Peyer's patch (tissue), 4 donors: ENCODE data around the gene NOC4L. TPM values are rescaled to one million over a fixed set of nuclear protein-coding genes. Genes with fewer than 3 reads are reported as not detected.

Experiments
- DNase-seq, 3 donors: peaks; one replicate each; pipeline ENCODE4 v3.0.0-alpha.2; 2017 to 2019
- H3K27ac ChIP-seq, 4 donors: fragments of 200-600 bp; sonication (generic); one replicate each; pipeline ENCODE4 v1.5.1; 2016 to 2019
- H3K27me3 ChIP-seq, 2 donors: fragments of 200-600 bp; sonication (generic); one replicate each; pipeline ENCODE4 v1.5.1; 2019
- H3K36me3 ChIP-seq, 3 donors: fragments of 200-600 bp; sonication (generic); one replicate each; pipeline ENCODE4 v1.5.1; 2016 to 2019
- H3K4me1 ChIP-seq, 4 donors: fragments of 200-600 bp; sonication (generic); one replicate each; pipeline ENCODE4 v1.5.1; 2016 to 2019
- H3K4me3 ChIP-seq, 4 donors: fragments of 200-600 bp; sonication (generic); 1 replicate in 3 of 4; 2 replicates in 1 of 4; pipeline ENCODE4 v1.5.1; 2016 to 2019; ENCODE audit warnings: mild to moderate bottlenecking in 1 of 4
- H3K9me3 ChIP-seq, 4 donors: fragments of 200-600 bp; sonication (generic); one replicate each; pipeline ENCODE4 v1.5.1; 2016 to 2019; ENCODE audit warnings: mild to moderate bottlenecking in 1 of 4
- CTCF ChIP-seq, 6 experiments: fragments of 450-650 bp in 4 of 6; fragments of 200-600 bp in 2 of 6; sonication (generic) in 1 of 6; IDR thresholded peaks; one replicate each; pipeline ENCODE4 v1.5.1; 2017 to 2019; ENCODE audit warnings: antibody characterized with exemption in 6 of 6, mild to moderate bottlenecking in 3 of 6, moderate library complexity in 1 of 6
- POLR2A ChIP-seq, 2 donors: fragments of 450-650 bp; IDR thresholded peaks; one replicate each; pipeline ENCODE4 v1.5.1; 2017; ENCODE audit warnings: antibody characterized with exemption in 2 of 2, mild to moderate bottlenecking in 2 of 2, moderate library complexity in 2 of 2
- total RNA-seq, 4 donors: library from RNA; depleted of rRNA; stranded (reverse); fragments of >200 nt; gene quantifications; one replicate each; pipeline ENCODE4 v1.1.0, GENCODE V29; 2016

The NOC4L gene
- total RNA-seq, 4 donors from 2014 or later, result 8.9 to 47.0 (median 12.2) TPM

- no peak for TF ChIP-seq CTCF (IDR thresholded peaks at IDR 0.05)
- TF ChIP-seq POLR2A (IDR thresholded peaks at IDR 0.05), result no peak
- H3K9me3 ChIP-seq, result no peaks in the 10 kb centered on the region
- no peak for DNase-seq
- peaks cover 0 to 55% (median 0%) of the 10 kb centered on the region in 3 donors for H3K36me3 ChIP-seq
- no peaks in the 10 kb centered on the region for H3K4me1 ChIP-seq
- no peaks in the 10 kb centered on the region for H3K27me3 ChIP-seq
- H3K4me3 ChIP-seq, result no peak overlapping the region
- no peak overlapping the region for H3K27ac ChIP-seq
Measured at GRCh38 chr12:132125736-132126135, 18.5 kb upstream of the NOC4L start.

- no peak for TF ChIP-seq CTCF (IDR thresholded peaks at IDR 0.05)
- H3K36me3 ChIP-seq, result peaks cover 0 to 42% (median 0%) of the 10 kb centered on the region in 3 donors
Measured at GRCh38 chr12:132127041-132127440, 17.2 kb upstream of the NOC4L start.

GRCh38 chr12:132129007-132129406, 15.2 kb upstream of the NOC4L start:
- Histone ChIP-seq H3K36me3 (peaks cover 0 to 32% (median 0%) of the 10 kb centered on the region in 3 donors), H3K4me3 (no peak overlapping the region), H3K9me3 (no peaks in the 10 kb centered on the region), H3K27me3 (no peaks in the 10 kb centered on the region), H3K27ac (no peak overlapping the region), H3K4me1 (no peaks in the 10 kb centered on the region)
- no peak for DNase-seq
- TF ChIP-seq POLR2A (IDR thresholded peaks at IDR 0.05), result no peak

More at GRCh38 chr12:132127041-132127440, 17.2 kb upstream of the NOC4L start:
- Histone ChIP-seq H3K4me3 (no peak overlapping the region), H3K27me3 (no peaks in the 10 kb centered on the region), H3K9me3 (no peaks in the 10 kb centered on the region), H3K4me1 (no peaks in the 10 kb centered on the region), H3K27ac (no peak overlapping the region)
- no peak for DNase-seq

- H3K27ac ChIP-seq, result no peak overlapping the region
- H3K4me3 ChIP-seq, result no peak overlapping the region
- no peaks in the 10 kb centered on the region for H3K4me1 ChIP-seq
- no peaks in the 10 kb centered on the region for H3K27me3 ChIP-seq
- TF ChIP-seq CTCF (IDR thresholded peaks at IDR 0.05), result no peak
- TF ChIP-seq POLR2A (IDR thresholded peaks at IDR 0.05), result no peak
- H3K36me3 ChIP-seq, result peaks cover 0 to 21% (median 0%) of the 10 kb centered on the region in 3 donors
- no peaks in the 10 kb centered on the region for H3K9me3 ChIP-seq
- DNase-seq, result no peak
Measured at GRCh38 chr12:132130690-132131089, 13.6 kb upstream of the NOC4L start.

- H3K27me3 ChIP-seq, result no peaks in the 10 kb centered on the region
- H3K36me3 ChIP-seq, result peaks cover 0 to 18% (median 0%) of the 10 kb centered on the region in 3 donors
- no peak overlapping the region for H3K27ac ChIP-seq
- H3K9me3 ChIP-seq, result no peaks in the 10 kb centered on the region
- TF ChIP-seq CTCF (IDR thresholded peaks at IDR 0.05) (no peak), POLR2A (IDR thresholded peaks at IDR 0.05) (no peak)
- no peak overlapping the region for H3K4me3 ChIP-seq
- no peaks in the 10 kb centered on the region for H3K4me1 ChIP-seq
- DNase-seq, result no peak
Measured at GRCh38 chr12:132131229-132131628, 13.0 kb upstream of the NOC4L start.

- H3K4me3 ChIP-seq, result no peak overlapping the region
- no peaks in the 10 kb centered on the region for H3K4me1 ChIP-seq
- no peaks in the 10 kb centered on the region for H3K9me3 ChIP-seq
- H3K27me3 ChIP-seq, result no peaks in the 10 kb centered on the region
- H3K36me3 ChIP-seq, result peaks cover 0 to 11% (median 0%) of the 10 kb centered on the region in 3 donors
- H3K27ac ChIP-seq, result no peak overlapping the region
- no peak for TF ChIP-seq CTCF (IDR thresholded peaks at IDR 0.05)
- no peak for TF ChIP-seq POLR2A (IDR thresholded peaks at IDR 0.05)
- DNase-seq, result no peak
Measured at GRCh38 chr12:132131952-132132351, 12.3 kb upstream of the NOC4L start.
